GM23338 (cell line): ENCODE results near the gene STX11. TPM values are rescaled to one million over a fixed set of nuclear protein-coding genes. Genes with fewer than 3 reads are reported as not detected.

Experiments
- ATAC-seq: fragments of 200-7000 bp; cut with Tn5 transposase; 3 replicates; pipeline ENCODE4 v1.9.1; 2020
- DNase-seq: peaks from one replicate; pipeline ENCODE4 v3.0.0-alpha.2; 2015; ENCODE audit warnings: low spot score
- H2AFZ ChIP-seq: fragments of 200-600 bp; sonication (generic); 2 replicates; pipeline ENCODE4 v1.8.0; 2016; ENCODE audit warnings: antibody characterized with exemption, mild to moderate bottlenecking, moderate library complexity
- H3F3A ChIP-seq: fragments of 200-600 bp; sonication (generic); replicated peaks from 2 replicates; pipeline ENCODE4 v1.8.0; 2017; ENCODE audit warnings: antibody characterized with exemption, mixed run types, low read depth
- H3K27ac ChIP-seq: fragments of 200-600 bp; sonication (generic); 2 replicates; pipeline ENCODE4 v1.6.1; 2016; ENCODE audit warnings: low read depth
- H3K27me3 ChIP-seq: fragments of 200-600 bp; sonication (generic); 2 replicates; pipeline ENCODE4 v1.8.0; 2016; ENCODE audit warnings: mild to moderate bottlenecking, mixed run types, moderate library complexity; ENCODE audit not compliant: insufficient read depth
- H3K36me3 ChIP-seq: fragments of 200-600 bp; sonication (generic); 2 replicates; pipeline ENCODE4 v1.8.0; 2016; ENCODE audit warnings: mild to moderate bottlenecking; ENCODE audit not compliant: insufficient read depth
- H3K4me1 ChIP-seq: fragments of 200-600 bp; sonication (generic); 2 replicates; pipeline ENCODE4 v1.8.0; 2016; ENCODE audit warnings: mild to moderate bottlenecking, moderate library complexity; ENCODE audit not compliant: insufficient read depth
- H3K4me2 ChIP-seq: fragments of 200-600 bp; sonication (generic); 2 replicates; pipeline ENCODE4 v1.7.1; 2017; ENCODE audit warnings: mixed run types
- H3K4me3 ChIP-seq: fragments of 200-600 bp; sonication (generic); 2 replicates; pipeline ENCODE4 v1.6.1; 2016; ENCODE audit warnings: mixed run types
- H3K79me2 ChIP-seq: fragments of 200-600 bp; sonication (generic); replicated peaks from 2 replicates; pipeline ENCODE4 v1.8.0; 2017; ENCODE audit warnings: mild to moderate bottlenecking; ENCODE audit not compliant: insufficient read depth
- H3K9me2 ChIP-seq: fragments of 200-600 bp; sonication (generic); 2 replicates; pipeline ENCODE4 v1.8.0; 2017; ENCODE audit not compliant: insufficient read depth
- H4K20me1 ChIP-seq: fragments of 200-600 bp; sonication (generic); replicated peaks from 2 replicates; pipeline ENCODE4 v1.8.0; 2017; ENCODE audit warnings: mild to moderate bottlenecking; ENCODE audit not compliant: insufficient read depth
- H3K27ac Mint-ChIP-seq: 2 replicates; pipeline ENCODE4 v1.8.0; 2020; ENCODE audit warnings: inconsistent platforms, mild to moderate bottlenecking, moderate library complexity, mixed read lengths
- H3K27me3 Mint-ChIP-seq: 3 replicates; pipeline ENCODE4 v1.8.0; 2022; ENCODE audit warnings: low read depth, mild to moderate bottlenecking, moderate library complexity, mixed read lengths, inconsistent platforms; ENCODE audit not compliant: insufficient read depth, poor library complexity
- H3K36me3 Mint-ChIP-seq: 3 replicates; pipeline ENCODE4 v1.8.0; 2021; ENCODE audit warnings: low read depth, mild to moderate bottlenecking, inconsistent platforms, moderate library complexity, mixed read lengths
- H3K4me1 Mint-ChIP-seq: 3 replicates; pipeline ENCODE4 v1.8.0; 2020; ENCODE audit warnings: mild to moderate bottlenecking, inconsistent platforms, mixed read lengths
- H3K4me3 Mint-ChIP-seq: 3 replicates; pipeline ENCODE4 v1.8.0; 2021; ENCODE audit warnings: moderate library complexity, mild to moderate bottlenecking, inconsistent platforms, mixed read lengths
- H3K9me3 Mint-ChIP-seq: 3 replicates; pipeline ENCODE4 v1.8.0; 2020; ENCODE audit warnings: moderate library complexity, mild to moderate bottlenecking, inconsistent platforms, mixed read lengths
- CREB1 ChIP-seq: fragments of 250-450 bp; sonication (Bioruptor Pico); IDR thresholded peaks from 2 replicates; pipeline ENCODE4 v1.5.0; 2020; ENCODE audit warnings: low read depth, mild to moderate bottlenecking, moderate library complexity
- CTCF ChIP-seq, 2 experiments: fragments of 200-600 bp in 1 of 2; sonication (generic) in 1 of 2; conservative IDR thresholded peaks; 2 replicates each; pipeline versions ENCODE4 v1.5.1 to v1.6.1; 2016 to 2017; ENCODE audit warnings: antibody characterized with exemption in 2 of 2, low read depth in 2 of 2, mild to moderate bottlenecking in 2 of 2, moderate library complexity in 1 of 2
- ETS1 ChIP-seq: IDR thresholded peaks from 2 replicates; pipeline ENCODE4 v1.6.1; 2016; ENCODE audit warnings: antibody characterized with exemption
- EZH2 ChIP-seq: fragments of 200-600 bp; sonication (generic); IDR thresholded peaks from one replicate; pipeline ENCODE4 v1.8.0; 2017; ENCODE audit warnings: antibody characterized with exemption, mild to moderate bottlenecking, low read depth; ENCODE audit not compliant: unreplicated experiment
- EZH2phosphoT487 ChIP-seq: fragments of 200-600 bp; sonication (generic); IDR thresholded peaks from one replicate; pipeline ENCODE4 v1.8.1; 2018; ENCODE audit warnings: antibody characterized with exemption; ENCODE audit not compliant: unreplicated experiment
- JUNB ChIP-seq: IDR thresholded peaks from one replicate; pipeline ENCODE4 v1.6.1; 2016; ENCODE audit warnings: antibody characterized with exemption; ENCODE audit not compliant: unreplicated experiment
- NANOG ChIP-seq: IDR thresholded peaks from 2 replicates; pipeline ENCODE4 v1.6.1; 2016; ENCODE audit warnings: antibody characterized with exemption, borderline replicate concordance
- POLR2AphosphoS5 ChIP-seq: IDR thresholded peaks from 2 replicates; pipeline ENCODE4 v1.6.1; 2016; ENCODE audit warnings: antibody characterized with exemption, low read depth
- REST ChIP-seq: IDR thresholded peaks from one replicate; pipeline ENCODE4 v1.6.1; 2018; ENCODE audit warnings: antibody characterized with exemption; ENCODE audit not compliant: unreplicated experiment
- STAT1 ChIP-seq: IDR thresholded peaks from one replicate; pipeline ENCODE4 v1.6.1; 2016; ENCODE audit warnings: antibody characterized with exemption; ENCODE audit not compliant: unreplicated experiment
- ZNF114 ChIP-seq: fragments of 250-450 bp; sonication (Bioruptor Pico); IDR thresholded peaks from 2 replicates; pipeline ENCODE4 v1.5.0; 2020; ENCODE audit warnings: mild to moderate bottlenecking, moderate library complexity
- ZNF331 ChIP-seq: fragments of 250-450 bp; sonication (Bioruptor Pico); IDR thresholded peaks from 2 replicates; pipeline ENCODE4 v1.5.0; 2020; ENCODE audit warnings: low read depth, mild to moderate bottlenecking, moderate library complexity
- polyA plus RNA-seq: library from polyadenylated mRNA; unstranded; fragments of >200 nt; fragmentation: Nextera tagmentation; extraction: Ambion mirVana; gene quantifications from 2 replicates; pipeline ENCODE4 v1.2.1, GENCODE V29; 2016
- total RNA-seq: library from RNA; depleted of rRNA; stranded (reverse); fragments of >200 nt; shearing (Covaris generic); gene quantifications from 2 replicates; pipeline ENCODE4 v1.2.3, GENCODE V29; 2014

STX11 gene
- total and polyA plus RNA-seq, 2 experiments from 2014 or later: 0.35 to 0.52 TPM

- TF ChIP-seq STAT1 (no peak), JUNB (no peak), ZNF114 (CRISPR knock-in tag) (no peak), EZH2 (no peak), NANOG (no peak), REST (no peak), ZNF331 (CRISPR knock-in tag) (no peak)
Measured at GRCh38 chr6:144123836-144124235, 26.5 kb upstream of the STX11 start (continued).

GRCh38 chr6:144127097-144127496 lies 23.2 kb upstream of the STX11 start:
- no peaks in the 10 kb centered on the region for H3K4me1 Mint-ChIP-seq
- H3K9me3 Mint-ChIP-seq: no peaks in the 10 kb centered on the region
- Histone ChIP-seq H3K9me2 (peaks cover 7% of the 10 kb centered on the region; the same call in 1 of the 2 replicates), H3K79me2 (no peaks in the 10 kb centered on the region), H3K4me2 (no peak overlapping the region), H3K27ac (no peak overlapping the region), H3K36me3 (no peaks in the 10 kb centered on the region), H3K4me1 (no peaks in the 10 kb centered on the region), H3K27me3 (no peaks in the 10 kb centered on the region), H2AFZ (no peak overlapping the region), H3F3A (no peaks in the 10 kb centered on the region), H4K20me1 (no peaks in the 10 kb centered on the region), H3K4me3 (no peak overlapping the region)
- no peak overlapping the region for H3K27ac Mint-ChIP-seq
- ATAC-seq: no peak
- DNase-seq: no peak
- H3K36me3 Mint-ChIP-seq: no peaks in the 10 kb centered on the region
- no peak overlapping the region for H3K4me3 Mint-ChIP-seq
- H3K27me3 Mint-ChIP-seq: peaks cover 2% of the 10 kb centered on the region
- TF ChIP-seq ETS1 (no peak), EZH2 (no peak), CREB1 (CRISPR knock-in tag) (no peak), ZNF331 (CRISPR knock-in tag) (no peak), ZNF114 (CRISPR knock-in tag) (no peak), CTCF (conservative IDR thresholded peaks at IDR 0.05; ENCODE audit: low read depth in 2 of 2) (no peak), POLR2AphosphoS5 (no peak), NANOG (no peak), REST (no peak), EZH2phosphoT487 (no peak), STAT1 (no peak), JUNB (no peak)
